HG03159 (cell line): Measurements from ENCODE around the gene KIRREL3.

ENCODE experiments used
- ATAC-seq: cut with Tn5 transposase; IDR thresholded peaks from one replicate; pipeline ENCODE4 v1.9.1; 2021; ENCODE audit warnings: mild to moderate bottlenecking, moderate library complexity; ENCODE audit not compliant: unreplicated experiment

Gene KIRREL3

GRCh38 chr11:126720539-126721235, 279.9 kb downstream of the KIRREL3 start:
- ATAC-seq, result no peak

DNA sequence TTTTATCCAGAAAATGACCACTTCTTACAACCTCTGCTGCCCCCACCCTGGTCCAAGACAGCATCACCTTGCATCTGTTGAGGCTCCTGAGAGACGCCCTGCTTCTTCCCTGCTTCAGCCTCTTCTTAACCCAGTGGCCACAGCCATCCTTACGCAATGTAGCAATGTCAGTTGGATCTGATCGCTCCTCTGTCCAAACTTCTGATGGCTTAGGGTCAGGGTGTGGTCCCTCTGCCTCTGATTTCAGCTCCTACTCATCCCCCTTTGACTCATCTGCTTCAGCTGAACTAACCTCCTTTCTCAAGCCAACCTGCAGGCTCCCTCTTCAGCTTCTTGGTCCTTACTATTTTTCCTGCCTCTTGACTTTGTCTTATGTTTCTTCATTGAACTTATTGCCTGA, 280.8 kb downstream of the KIRREL3 start:
- ATAC-seq, result no peak

- no peak for ATAC-seq
Observed at GRCh38 chr11:126718276-126718675, 282.3 kb downstream of the KIRREL3 start.

DNA sequence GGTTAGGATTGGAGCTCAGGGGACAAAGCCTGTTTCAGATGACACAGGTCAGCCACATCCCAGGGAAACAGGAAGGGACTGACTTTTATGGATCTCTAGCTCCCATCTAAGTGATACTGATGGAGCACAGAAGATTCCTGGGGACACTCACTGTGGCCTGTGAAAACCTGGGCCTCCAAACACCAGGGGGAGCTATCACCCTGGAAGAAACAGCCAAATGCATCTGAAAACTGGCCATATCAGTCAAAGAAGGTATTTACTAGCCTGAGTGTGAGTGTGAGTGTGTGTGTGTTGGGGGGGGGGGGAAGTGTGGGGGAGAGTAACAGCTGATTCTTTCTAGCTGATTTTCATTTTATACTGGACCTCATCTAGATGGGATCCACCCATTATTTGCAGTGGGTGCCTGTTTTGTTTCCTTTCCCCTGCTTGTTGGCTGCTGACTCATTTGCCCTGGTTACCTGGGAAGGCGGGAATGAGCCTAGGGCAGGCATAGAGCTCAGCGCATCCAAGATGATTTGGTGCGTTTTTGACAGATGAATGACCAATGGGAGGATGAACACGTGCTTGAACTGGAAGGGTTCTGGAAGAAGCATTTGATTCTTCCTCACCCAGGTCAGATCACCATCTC, 284.0 kb downstream of the KIRREL3 start:
- ATAC-seq, result peak; percentile 61

DNA sequence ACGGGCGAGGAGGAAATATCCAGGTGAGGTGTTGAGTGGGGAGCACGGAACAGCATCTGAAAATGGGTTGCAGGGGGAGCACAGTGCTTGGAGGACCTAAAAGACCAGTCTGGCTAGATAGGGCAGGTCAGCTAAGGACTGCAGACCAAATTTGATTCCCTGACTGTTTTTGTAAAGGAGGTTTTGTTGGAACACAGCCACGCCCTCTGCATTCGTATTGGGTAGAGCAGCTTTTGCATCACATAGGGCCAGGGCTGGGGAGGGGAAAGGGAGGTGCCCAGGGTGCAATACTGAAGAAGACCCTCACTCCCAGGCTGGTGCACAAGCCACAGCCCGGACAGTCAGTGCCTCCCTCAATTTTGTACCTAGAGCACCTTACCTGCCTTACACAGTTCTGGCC, 286.8 kb downstream of the KIRREL3 start:
- ATAC-seq, result no peak

DNA sequence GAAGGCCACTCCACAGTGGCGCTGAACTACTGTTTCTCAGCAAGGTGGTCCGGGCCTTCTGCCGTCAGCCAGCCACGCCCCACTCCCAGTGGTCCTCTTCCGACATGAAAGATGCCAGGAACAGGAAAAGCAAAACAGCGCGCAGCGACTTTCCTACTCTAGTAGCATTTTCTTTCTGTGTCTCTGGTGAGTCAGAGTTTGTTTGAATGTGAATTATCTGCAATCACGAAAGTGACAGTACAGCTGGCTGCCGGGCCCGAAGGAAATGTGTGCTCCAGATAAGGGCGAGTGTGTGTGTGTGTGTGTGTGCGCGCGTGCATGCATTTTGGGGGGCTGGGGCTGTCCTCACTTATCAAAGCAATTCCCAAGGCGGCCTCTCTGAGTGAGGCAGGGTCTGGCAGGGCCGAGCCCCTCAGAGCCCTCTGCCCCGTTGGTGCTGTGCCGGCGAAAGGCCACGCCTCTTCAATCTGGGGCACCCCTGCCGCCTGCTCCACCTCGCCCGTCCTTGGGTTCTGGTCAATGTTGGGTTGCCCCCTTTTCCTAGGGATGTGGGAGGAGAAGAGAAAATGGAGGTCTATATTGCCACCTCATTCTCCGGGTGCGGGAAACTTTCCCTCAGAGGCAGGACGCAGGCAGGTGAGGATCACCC, 288.5 kb downstream of the KIRREL3 start:
- no peak for ATAC-seq

GRCh38 chr11:126710804-126711399, 289.7 kb downstream of the KIRREL3 start:
- no peak for ATAC-seq

GRCh38 chr11:126707498-126707897, 293.1 kb downstream of the KIRREL3 start:
- no peak for ATAC-seq

DNA sequence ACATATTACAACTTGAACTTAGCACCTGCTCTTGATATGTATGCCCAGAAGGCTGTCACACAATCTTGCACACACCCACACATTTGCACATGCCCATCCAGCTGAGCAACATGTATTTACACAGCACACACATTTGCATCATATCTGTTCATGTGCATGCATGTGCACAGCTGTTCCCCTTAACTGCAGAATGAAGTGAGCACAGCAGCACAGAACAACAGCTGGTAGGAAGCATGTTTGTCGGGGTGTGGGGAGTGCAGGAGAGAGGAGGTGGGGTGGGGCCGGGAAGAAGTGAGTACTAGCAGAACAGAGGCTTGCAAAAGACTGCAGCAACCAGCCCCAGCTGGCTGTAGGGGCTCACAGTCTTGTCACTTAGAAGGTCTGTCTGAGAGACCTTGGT, 296.5 kb downstream of the KIRREL3 start:
- ATAC-seq, result no peak

GRCh38 chr11:126703662-126704061, 296.9 kb downstream of the KIRREL3 start:
- no peak for ATAC-seq

- ATAC-seq, result no peak
Observed at GRCh38 chr11:126702987-126703386, 297.6 kb downstream of the KIRREL3 start.

DNA sequence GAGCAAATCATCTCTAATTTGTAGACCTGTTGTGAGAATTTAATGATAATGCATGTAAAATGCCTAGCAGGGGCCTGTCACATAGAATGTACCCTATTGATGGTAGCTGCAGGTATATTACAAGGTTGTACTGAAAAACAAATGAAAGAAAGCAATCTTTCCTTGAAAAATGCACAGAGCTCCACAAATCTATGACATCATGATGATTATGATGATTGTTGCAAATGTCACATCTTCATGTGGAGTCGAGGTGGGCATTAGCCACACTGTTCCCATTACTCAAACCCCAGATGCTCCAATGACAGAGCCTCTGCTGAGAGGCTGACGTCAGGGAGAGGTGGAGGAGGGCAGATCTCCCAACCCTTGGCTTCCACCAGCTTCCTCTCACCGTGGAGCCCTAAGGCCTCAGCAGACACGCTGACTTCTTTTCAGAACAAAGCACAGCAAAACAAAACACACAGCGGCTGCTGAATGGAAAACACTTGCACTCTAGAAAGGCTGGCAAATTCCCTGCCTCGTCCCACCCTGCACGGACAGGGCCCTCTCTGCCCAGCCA, 298.3 kb downstream of the KIRREL3 start:
- no peak for ATAC-seq

DNA sequence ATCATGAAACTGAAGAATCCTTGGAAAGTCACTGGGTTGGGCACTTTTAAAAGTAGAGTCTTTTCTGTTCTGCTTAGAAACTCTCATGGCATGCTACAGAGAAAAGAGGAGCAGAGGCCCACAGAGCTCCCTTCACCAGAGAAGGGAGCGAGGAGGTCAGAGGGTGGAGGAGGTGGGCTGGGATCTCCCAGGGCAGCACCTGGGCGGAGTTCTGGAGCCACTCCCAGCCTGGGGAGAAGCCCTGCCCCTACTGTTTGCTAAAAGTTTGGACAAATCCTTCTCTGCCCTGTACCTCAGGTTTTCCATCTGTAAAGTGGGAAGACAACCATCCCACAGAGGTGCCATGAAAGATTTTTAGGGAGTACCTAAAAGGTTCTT, 299.1 kb downstream of the KIRREL3 start:
- no peak for ATAC-seq

- no peak for ATAC-seq
Observed at GRCh38 chr11:126700768-126701519, 299.6 kb downstream of the KIRREL3 start.

DNA sequence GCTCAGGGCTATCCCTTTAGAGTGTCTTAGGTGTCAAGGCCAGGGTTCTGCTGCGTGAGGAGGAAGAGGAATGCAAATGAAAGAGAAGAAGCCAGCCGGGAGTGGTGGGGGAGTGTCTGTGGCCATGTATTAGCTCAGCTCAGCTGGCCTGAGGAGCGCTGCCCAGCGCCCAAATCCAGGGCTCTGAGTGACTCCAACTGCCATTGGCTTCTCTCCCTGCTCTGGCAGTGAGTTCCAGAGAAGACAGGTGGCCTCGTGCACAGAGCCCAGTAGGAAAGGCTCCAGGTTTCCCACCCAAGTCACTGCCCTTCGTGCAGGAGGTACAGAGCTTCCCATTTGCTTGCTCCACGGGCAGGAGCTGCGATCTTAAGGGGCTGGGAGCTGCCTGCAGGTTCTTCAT, 302.0 kb downstream of the KIRREL3 start:
- ATAC-seq, result no peak

DNA sequence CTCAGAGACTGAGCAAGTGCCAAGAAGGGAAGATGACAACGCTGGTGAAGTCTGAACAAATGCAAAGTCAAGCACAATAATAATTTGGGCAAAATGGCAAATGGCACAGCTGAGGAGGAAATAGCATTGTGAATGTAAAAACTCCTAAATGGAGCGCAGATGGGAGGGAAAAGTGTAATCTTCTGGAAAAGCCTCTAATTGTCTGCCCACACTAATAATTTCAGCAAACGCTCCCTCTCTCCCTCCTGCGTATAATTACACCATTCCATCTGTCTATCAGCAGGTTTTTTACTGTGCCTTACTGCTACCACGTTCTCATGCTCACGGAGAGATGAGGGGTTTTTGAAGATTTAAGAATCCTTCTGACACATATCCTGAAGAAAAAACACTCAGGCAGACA, 302.6 kb downstream of the KIRREL3 start:
- ATAC-seq, result no peak

DNA sequence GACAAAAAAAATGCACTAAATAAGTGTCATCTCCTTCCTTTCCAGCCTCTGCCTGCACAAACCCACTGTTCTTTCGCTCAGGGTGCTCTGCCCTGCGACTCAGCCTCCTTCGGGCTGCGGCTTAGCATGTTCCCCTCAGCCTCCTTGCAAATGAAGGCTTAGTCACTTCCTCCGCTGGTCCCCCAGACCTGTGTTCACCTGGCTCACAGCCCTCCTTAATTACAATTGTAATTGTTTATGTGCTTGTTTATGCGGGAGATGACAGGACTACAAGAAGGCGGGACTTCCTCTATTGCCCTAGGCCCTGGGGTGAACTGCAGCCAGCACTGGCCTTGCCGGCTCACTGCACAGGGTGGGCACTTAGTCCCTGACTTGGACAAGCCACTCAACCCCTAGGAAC, 303.6 kb downstream of the KIRREL3 start:
- no peak for ATAC-seq

GRCh38 chr11:126695293-126695692, 305.3 kb downstream of the KIRREL3 start:
- ATAC-seq, result no peak

DNA sequence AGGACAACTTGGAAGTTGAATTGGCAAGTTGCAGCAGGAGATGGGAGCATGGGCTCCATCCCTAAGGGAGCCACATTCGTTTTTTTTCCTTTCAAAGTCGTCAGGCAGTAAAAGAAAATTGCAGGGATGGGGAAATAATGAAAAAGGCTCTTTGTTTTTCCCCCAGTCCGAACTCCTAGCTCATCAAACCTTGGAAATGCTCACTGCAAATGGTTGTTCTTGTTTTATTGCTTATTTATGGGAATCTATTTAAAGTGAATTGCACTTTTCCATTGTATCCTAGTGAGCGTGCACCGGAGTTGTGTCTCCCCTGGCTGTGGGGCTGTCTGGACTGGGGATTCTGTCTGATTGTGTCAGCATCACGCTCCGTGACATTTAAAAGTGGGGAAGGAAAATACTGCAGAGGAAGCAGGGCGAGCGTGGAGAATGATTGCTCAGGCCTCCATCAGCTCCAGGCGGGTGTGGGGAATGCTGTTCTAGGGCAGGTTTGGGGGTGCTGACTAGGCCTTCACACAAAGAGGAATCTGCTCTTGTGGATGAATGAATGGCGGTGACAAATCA, 306.4 kb downstream of the KIRREL3 start:
- ATAC-seq, result no peak

- ATAC-seq, result no peak
Observed at GRCh38 chr11:126687477-126687876, 313.1 kb downstream of the KIRREL3 start.

GRCh38 chr11:126686938-126687337, 313.6 kb downstream of the KIRREL3 start:
- ATAC-seq, result no peak
